Stimulated activated CD4-positive, alpha-beta T cell treated with anti-CD3 and anti-CD28 coated beads, Interleukin-4, amount 100 ng/mL, for 4 hours (primary cell): ENCODE results near the gene YPEL1.

Experiments
- DNase-seq, 2 experiments: peaks; one replicate each; pipeline ENCODE4 v3.0.0-alpha.2; 2020

YPEL1 gene

DNA sequence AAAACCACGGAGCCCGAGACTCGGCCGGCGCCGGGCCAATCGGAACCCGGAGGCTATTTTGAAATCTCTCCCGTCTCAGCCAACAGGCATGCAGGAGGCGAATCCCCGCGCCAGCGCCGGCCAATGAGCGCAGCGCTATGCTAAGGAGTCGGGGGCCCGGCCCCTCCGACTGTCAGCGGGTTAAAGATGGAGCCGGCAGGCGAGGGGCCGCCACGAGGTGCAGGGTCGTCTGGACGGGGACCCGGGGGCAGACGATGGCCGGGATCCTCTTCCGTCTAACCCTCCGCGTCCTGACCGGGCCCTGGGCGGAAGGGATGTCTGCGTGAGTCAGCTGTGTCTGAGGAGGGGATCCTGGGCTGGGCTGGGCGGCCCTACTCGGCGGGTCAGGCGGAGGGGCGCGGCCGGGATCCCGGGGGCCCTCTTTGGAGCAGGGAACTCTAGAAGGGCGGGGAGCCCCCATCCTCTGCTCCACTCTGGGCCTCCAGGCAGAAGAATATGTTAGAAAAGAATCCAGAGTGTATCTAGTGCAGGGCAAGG lies 83.5 kb downstream of the YPEL1 start:
- peak; percentile 77 to 81 for DNase-seq

DNA sequence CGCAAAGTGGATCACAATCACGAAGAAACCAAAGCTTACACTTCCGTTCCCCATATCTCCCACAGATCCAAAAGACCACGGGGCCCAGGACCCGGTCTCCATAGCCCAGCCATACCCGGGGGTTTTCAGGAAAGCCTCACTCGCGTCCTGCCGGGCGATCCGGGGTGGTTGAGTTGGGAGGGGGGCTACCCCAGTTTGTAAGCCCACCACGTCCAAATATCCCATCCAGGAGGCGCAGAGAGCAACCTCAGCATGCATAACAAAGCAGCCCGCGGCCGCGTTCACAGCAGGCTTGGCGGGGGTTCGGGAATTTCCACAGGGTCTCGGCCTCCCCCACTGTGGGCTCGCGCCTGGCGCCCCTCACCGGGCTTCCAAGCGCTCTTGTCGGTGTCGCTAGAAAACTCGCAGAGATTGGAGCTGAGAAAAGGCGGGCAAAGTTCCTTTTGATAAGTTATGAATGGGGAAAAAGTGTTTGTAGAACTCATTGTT lies 84.0 kb downstream of the YPEL1 start:
- no peak for DNase-seq

DNA sequence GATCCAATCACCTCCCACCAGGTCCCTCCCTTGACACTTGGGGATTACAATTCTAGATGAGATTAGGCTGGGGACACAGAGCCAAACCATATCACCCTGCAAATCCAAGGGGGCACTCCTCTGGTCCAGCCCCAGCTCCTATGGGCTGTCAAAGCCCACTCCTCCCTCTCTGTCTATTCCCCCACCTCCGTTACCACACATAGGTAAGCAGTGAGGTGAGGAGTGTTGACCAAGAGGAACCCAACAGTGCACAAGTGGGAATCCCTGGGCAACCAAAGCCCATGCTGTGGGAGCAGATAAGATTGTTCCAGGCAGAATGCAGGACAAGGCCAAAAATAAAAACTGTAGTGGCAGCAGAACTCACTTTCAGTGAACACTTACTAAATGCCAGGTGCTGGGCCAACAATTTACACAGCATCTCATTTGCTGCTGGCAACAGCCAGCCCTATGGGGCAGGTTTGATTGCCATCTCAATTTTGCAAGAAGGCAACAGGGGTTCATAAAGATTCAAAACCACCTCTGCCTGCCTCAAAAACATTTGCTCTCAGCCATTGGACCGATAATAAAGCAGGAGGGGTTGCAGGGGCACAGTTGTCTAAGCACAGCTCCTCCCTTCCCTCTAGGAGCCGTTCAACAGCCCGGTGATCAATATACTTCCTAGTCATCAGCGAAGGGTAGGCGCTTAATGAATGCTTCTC lies 84.6 kb downstream of the YPEL1 start:
- DNase-seq, result no peak

DNA sequence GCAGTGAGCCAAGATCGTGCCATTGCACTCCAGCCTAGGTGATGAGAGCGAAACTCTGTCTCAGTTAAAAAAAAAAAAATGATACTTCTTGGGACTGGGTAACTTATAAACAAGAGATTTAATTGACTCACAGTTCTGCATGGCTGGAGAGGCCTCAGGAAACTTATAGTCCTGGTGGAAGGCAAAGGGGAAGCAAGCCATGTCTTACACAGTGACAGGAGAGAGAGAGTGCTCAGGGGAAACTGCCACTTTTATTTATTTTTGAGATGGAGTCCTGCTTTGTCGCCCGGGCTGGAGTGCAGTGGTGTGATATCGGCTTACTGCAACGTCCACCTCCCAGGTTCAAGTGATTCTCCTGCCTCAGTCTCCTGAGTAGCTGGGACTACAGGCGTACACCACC lies 85.3 kb downstream of the YPEL1 start:
- DNase-seq, result no peak
